Chondrocyte (in vitro differentiated cells): ENCODE measurements around the gene ITPR1. TPM values are rescaled to one million over a fixed set of nuclear protein-coding genes. Genes with fewer than 3 reads are reported as not detected.

ENCODE experiments used
- DNase-seq: peaks from one replicate; pipeline ENCODE4 v3.0.0; 2021; ENCODE audit warnings: mixed read lengths, low spot score
- H3K27ac Mint-ChIP-seq: one replicate; pipeline ENCODE4 v1.8.0; 2021; ENCODE audit warnings: mild to moderate bottlenecking, moderate library complexity, mixed read lengths; ENCODE audit not compliant: unreplicated experiment
- H3K27me3 Mint-ChIP-seq: 2 replicates; pipeline ENCODE4 v1.8.0; 2021; ENCODE audit warnings: low read depth, mixed read lengths
- H3K36me3 Mint-ChIP-seq: 2 replicates; pipeline ENCODE4 v1.8.0; 2021; ENCODE audit warnings: low read depth, mixed read lengths
- H3K4me1 Mint-ChIP-seq: 2 replicates; pipeline ENCODE4 v1.8.0; 2021; ENCODE audit warnings: low read depth, mild to moderate bottlenecking, mixed read lengths
- H3K4me3 Mint-ChIP-seq: one replicate; pipeline ENCODE4 v1.8.0; 2021; ENCODE audit warnings: mild to moderate bottlenecking, moderate library complexity, mixed read lengths; ENCODE audit not compliant: unreplicated experiment
- H3K9me3 Mint-ChIP-seq: 2 replicates; pipeline ENCODE4 v1.8.0; 2021; ENCODE audit warnings: low read depth, mixed read lengths
- total RNA-seq: library from RNA; stranded (reverse); gene quantifications from 3 replicates; pipeline ENCODE4 v1.2.1, GENCODE V29; 2021
- TF ChIP-seq, protein P1 (sequence below): fragments of 200-600 bp; sonication (generic); IDR thresholded peaks from 2 replicates; pipeline ENCODE4 v1.5.0; 2021; ENCODE audit warnings: antibody characterized with exemption, mild to moderate bottlenecking, moderate library complexity

ITPR1 gene
- total RNA-seq, 1 donor from 2014 or later: 45.0 TPM

DNA sequence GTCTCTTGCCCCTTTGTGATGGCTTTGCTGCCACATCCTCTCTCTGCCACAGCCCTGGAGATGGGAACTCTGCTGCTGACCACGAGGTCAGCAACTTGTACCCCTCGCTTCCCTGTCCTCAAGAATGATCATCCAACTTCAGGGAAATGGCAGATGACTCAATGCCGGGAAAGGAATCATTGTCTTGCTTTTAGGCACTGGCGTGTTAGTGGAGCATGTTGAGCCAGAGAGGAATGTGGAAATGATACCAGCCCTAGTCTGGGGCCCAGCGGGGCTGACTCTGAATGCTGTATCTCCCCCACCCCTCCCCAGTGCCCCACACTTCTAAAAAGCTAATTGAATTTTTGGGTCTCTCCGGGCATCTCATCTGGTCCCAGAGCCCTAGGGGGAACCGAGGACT is 301.2 kb downstream of the ITPR1 start:
- Mint-ChIP-seq H3K4me1 (peaks cover 3% of the 10 kb centered on the region), H3K27me3 (no peaks in the 10 kb centered on the region), H3K4me3 (no peak overlapping the region), H3K27ac (no peak overlapping the region), H3K9me3 (peaks cover 3% of the 10 kb centered on the region), H3K36me3 (peaks cover 28% of the 10 kb centered on the region)
- DNase-seq: no peak
- TF ChIP-seq, protein P1, sequence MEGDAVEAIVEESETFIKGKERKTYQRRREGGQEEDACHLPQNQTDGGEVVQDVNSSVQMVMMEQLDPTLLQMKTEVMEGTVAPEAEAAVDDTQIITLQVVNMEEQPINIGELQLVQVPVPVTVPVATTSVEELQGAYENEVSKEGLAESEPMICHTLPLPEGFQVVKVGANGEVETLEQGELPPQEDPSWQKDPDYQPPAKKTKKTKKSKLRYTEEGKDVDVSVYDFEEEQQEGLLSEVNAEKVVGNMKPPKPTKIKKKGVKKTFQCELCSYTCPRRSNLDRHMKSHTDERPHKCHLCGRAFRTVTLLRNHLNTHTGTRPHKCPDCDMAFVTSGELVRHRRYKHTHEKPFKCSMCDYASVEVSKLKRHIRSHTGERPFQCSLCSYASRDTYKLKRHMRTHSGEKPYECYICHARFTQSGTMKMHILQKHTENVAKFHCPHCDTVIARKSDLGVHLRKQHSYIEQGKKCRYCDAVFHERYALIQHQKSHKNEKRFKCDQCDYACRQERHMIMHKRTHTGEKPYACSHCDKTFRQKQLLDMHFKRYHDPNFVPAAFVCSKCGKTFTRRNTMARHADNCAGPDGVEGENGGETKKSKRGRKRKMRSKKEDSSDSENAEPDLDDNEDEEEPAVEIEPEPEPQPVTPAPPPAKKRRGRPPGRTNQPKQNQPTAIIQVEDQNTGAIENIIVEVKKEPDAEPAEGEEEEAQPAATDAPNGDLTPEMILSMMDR: no peak

DNA sequence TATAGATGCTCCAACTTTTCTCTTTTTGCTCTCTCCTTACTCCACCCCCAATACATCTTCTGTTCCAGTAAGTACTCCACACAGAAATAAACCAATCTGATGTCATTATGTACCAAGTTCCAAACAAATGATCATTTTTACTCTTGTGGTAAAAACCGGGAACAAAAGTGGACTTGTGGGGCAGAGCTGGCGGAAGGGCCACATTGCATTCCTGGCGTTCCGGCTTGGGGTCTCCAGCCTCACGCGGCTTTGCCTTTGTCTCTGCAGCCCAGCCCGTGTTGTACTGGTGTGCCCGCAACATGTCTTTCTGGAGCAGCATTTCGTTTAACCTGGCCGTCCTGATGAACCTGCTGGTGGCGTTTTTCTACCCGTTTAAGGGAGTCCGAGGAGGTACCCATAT is 301.6 kb downstream of the ITPR1 start:
- Mint-ChIP-seq H3K27me3 (no peaks in the 10 kb centered on the region), H3K36me3 (peaks cover 28% of the 10 kb centered on the region), H3K27ac (no peak overlapping the region), H3K9me3 (peaks cover 3% of the 10 kb centered on the region), H3K4me1 (peaks cover 3% of the 10 kb centered on the region), H3K4me3 (no peak overlapping the region)
- no peak for DNase-seq
- TF ChIP-seq, protein P1: no peak

DNA sequence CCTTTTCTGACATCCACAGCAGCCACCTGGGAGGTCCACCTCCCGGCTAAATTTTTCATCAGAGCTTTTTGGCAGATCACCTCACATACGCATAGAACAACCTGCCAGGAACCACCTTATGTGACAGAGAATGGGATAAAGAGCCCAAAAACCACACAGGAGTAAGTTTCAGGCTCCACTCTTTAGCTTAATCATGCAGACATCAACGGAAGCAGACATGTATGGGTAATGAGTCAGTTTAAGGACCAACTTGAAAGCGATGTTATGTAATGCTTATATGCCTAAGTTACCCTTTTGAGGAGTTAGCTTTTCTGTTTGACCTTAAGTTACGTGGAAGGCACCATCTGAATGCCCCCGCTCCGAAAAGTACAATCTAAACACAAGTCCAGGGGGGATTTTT is 302.8 kb downstream of the ITPR1 start:
- TF ChIP-seq, protein P1: no peak
- H3K9me3 Mint-ChIP-seq: peaks cover 3% of the 10 kb centered on the region
- no peak overlapping the region for H3K27ac Mint-ChIP-seq
- H3K36me3 Mint-ChIP-seq: peaks cover 28% of the 10 kb centered on the region
- H3K27me3 Mint-ChIP-seq: no peaks in the 10 kb centered on the region
- no peak overlapping the region for H3K4me3 Mint-ChIP-seq
- H3K4me1 Mint-ChIP-seq: peaks cover 3% of the 10 kb centered on the region
- no peak for DNase-seq

DNA sequence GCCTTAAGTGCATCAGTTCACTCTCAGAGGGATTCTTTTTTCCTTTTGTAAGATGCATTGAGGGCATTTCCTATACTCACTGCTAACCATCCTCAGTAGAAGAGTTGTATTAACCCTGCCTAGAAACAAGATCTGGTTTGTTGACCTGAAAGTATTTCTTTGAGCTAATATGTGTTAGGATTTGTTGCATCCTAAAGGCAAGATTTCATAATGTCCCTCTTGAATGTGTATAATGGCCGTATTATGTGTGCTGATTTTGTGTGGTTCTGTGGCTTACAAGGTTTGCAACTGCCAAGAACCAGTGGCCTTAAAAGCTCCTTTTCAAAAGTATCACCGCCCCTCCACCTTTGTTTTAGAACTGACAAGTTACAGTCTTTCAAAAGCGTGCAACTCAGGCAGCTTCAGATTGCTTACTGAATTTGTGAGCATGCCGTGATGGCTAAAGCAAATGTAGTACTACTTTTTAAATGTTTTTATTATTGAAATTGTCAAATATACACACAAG is 304.1 kb downstream of the ITPR1 start:
- Mint-ChIP-seq H3K27ac (no peak overlapping the region), H3K4me1 (peaks cover 3% of the 10 kb centered on the region), H3K27me3 (no peaks in the 10 kb centered on the region), H3K36me3 (peaks cover 20% of the 10 kb centered on the region), H3K9me3 (no peaks in the 10 kb centered on the region), H3K4me3 (no peak overlapping the region)
- DNase-seq: no peak
- TF ChIP-seq, protein P1: no peak

DNA sequence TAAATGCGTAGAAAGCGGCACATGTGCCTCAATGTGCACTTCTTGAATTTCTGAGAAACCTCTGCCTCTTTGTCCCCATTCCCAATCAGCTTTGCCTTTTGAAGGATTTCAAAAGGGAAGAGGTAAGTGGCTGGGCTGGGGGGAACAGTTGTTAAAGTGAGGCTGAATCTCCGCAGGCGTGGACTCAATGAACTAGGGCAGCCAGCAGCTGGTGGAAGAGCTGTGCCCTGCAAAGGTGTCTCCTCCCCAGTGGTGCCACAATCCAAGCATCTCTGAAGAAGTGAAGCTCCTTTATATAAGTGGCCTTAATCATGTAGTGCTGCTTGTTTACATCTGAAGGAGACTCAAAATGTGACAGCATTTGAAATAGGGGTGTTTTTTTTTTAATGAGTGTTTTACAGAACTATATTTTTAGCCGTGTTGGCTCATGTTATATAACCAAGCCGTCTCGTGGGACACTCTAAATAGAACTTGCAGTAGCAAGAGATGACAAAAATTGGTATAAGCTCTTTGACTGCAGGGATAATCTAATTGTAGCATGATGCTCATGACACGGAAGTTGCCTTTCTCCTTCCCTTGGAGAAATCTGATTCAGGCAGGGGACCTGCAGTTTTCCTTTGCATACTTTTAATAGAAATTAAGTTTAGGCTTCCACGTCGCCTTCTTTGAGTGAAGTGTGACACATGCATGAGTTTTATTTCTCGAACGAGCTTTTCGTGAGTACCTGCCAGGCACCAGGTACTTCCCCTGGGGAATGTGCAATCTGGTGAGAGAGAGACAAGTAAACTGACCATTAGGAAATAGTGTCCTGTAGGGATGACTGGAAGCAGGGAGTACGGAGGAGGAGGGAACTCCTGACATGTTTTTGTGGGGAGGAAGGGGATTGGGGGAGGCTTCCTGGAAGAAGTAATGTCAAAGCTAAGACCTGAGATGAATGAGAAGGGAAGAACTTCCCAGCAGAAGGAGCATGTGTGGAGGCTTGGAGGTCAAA is 306.4 kb downstream of the ITPR1 start:
- H3K4me3 Mint-ChIP-seq: no peak overlapping the region
- H3K9me3 Mint-ChIP-seq: no peaks in the 10 kb centered on the region
- no peak for DNase-seq
- H3K27me3 Mint-ChIP-seq: no peaks in the 10 kb centered on the region
- H3K4me1 Mint-ChIP-seq: peaks cover 3% of the 10 kb centered on the region
- H3K36me3 Mint-ChIP-seq: peaks cover 23% of the 10 kb centered on the region
- TF ChIP-seq, protein P1: no peak
- H3K27ac Mint-ChIP-seq: no peak overlapping the region
